Colonic mucosa (tissue), 4 donors: ENCODE data around the gene XRRA1. TPM values are rescaled to one million over a fixed set of nuclear protein-coding genes. Genes with fewer than 3 reads are reported as not detected.
"Not testable (repeated sequence)": the region's sequence is repeated elsewhere in the genome, so short reads cannot be mapped to it uniquely, and the experiment has no call there.

ENCODE experiments used
- DNase-seq: peaks from one replicate; pipeline ENCODE4 v3.0.0-alpha.2; 2020
- H3K27ac ChIP-seq: fragments of 200-600 bp; one replicate; pipeline ENCODE4 v1.8.0; 2021
- H3K27me3 ChIP-seq: fragments of 200-600 bp; one replicate; pipeline ENCODE4 v1.8.0; 2021
- H3K36me3 ChIP-seq: fragments of 200-600 bp; one replicate; pipeline ENCODE4 v1.8.0; 2021
- H3K4me1 ChIP-seq: fragments of 200-600 bp; one replicate; pipeline ENCODE4 v1.8.0; 2021; ENCODE audit warnings: mild to moderate bottlenecking
- H3K4me3 ChIP-seq: fragments of 200-600 bp; one replicate; pipeline ENCODE4 v1.8.0; 2021
- H3K9ac ChIP-seq, 2 donors: one replicate each; pipeline ENCODE4 v1.7.0; 2013; ENCODE audit warnings: control low read depth in 2 of 2, low read depth in 2 of 2, low read length in 2 of 2
- H3K9me3 ChIP-seq: fragments of 200-600 bp; one replicate; pipeline ENCODE4 v1.8.0; 2021
- intact Hi-C: fragments of 100-400 bp; cut with DNase I; formaldehyde crosslinking; loops from one replicate; pipeline ENCODE4 v1.14.1; 2022
- total RNA-seq, 2 donors: library from RNA; stranded (reverse); fragmentation: NEBNext Ultra II Directional in 1 of 2; extraction: Animal tissue kit (Norgen Biotek cat#: 25700) in 1 of 2; gene quantifications; one replicate each; pipeline ENCODE4 v1.2.1, GENCODE V29; 2021
- TF ChIP-seq, protein P1 (sequence below): fragments of 200-600 bp; IDR thresholded peaks from one replicate; pipeline ENCODE4 v1.8.0; 2022; ENCODE audit warnings: antibody characterized with exemption, mild to moderate bottlenecking
- donor health status: healthy.
- donor health status: DM: no; HTN: no; CAD: no.
- donor health status: DM: no; HTN: no; CAD: no.

Gene XRRA1, protein sequence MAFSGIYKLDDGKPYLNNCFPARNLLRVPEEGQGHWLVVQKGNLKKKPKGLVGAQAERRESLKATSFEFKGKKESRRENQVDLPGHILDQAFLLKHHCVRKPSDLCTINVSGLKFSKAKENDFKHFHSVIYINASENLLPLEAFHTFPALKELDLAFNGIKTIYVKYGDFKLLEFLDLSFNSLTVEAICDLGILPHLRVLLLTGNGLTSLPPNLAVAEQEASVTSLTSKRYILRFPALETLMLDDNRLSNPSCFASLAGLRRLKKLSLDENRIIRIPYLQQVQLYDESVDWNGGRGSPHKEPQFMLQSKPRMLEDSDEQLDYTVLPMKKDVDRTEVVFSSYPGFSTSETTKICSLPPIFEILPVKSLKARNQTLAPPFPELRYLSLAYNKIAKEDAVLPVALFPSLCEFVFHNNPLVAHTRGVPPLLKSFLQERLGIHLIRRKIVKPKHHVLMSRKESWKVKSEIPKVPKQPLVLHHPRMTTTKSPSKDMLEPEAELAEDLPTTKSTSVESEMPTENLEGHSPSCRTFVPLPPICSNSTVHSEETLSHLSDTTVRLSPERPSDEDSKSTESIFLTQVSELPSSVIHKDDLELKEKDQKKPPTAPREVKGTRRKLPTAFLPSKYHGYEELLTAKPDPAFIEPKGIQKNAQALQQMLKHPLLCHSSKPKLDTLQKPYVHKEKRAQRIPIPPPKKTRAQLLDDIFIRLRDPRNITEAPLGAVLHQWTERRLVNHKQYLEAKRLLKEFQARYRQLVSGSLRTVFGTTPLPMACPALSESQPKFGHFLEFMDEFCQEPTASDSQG
- 1 to 10 TPM; 5.1 to 6.6 TPM for total RNA-seq

DNA sequence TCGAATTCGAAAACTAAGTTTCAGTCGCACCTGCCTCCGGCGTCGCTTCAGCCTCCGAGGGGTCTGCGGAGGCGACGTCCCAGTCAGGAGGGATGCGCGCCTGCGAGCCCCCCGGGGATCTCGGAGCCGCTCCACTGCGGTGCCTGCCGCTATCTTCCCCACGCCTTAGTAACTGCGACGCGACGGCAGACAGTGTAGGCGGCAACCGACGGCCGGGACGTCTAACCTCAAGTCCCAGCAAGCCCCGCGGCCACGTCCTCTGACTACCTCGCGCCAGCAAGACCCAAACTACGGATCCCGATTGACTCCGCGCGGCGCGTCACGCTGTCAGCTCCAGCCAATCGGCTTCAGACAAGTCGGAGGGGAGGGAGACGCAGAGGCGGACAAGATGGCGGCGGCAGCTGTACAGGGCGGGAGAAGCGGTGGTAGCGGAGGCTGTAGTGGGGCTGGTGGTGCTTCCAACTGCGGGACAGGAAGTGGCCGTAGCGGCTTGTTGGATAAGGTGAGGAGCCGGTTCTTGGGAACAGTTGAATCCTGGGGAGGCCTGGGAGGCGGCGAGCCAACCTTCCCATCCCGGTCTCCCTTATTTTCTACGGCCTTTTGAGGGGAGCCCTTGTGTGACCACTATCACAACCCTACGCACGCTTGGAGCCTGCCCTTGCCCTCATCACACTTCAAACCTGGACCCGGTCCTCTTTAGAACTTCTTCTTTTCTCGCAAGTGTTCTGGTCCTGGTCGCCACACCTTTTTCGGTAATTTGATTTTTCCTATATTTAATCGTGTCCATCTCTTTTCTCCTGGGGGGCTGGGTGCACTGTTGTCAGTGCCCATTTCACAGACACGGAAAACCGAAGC lies at the start of gene XRRA1, which contains the start of gene SPCS2:
XRRA1 (minus strand) TSS at position 194 of the 855 bp plus-strand sequence. CDS start 8,213 bp downstream, outside the sequence.
SPCS2 (plus strand) TSS at position 369 of the 855 bp plus-strand sequence; CDS start at position 389, 20 bp downstream.
- peak within 1 kb of the TSS; percentile 96 to 98 for H3K9ac ChIP-seq
- TF ChIP-seq, protein P1, sequence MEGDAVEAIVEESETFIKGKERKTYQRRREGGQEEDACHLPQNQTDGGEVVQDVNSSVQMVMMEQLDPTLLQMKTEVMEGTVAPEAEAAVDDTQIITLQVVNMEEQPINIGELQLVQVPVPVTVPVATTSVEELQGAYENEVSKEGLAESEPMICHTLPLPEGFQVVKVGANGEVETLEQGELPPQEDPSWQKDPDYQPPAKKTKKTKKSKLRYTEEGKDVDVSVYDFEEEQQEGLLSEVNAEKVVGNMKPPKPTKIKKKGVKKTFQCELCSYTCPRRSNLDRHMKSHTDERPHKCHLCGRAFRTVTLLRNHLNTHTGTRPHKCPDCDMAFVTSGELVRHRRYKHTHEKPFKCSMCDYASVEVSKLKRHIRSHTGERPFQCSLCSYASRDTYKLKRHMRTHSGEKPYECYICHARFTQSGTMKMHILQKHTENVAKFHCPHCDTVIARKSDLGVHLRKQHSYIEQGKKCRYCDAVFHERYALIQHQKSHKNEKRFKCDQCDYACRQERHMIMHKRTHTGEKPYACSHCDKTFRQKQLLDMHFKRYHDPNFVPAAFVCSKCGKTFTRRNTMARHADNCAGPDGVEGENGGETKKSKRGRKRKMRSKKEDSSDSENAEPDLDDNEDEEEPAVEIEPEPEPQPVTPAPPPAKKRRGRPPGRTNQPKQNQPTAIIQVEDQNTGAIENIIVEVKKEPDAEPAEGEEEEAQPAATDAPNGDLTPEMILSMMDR = no peak
- peak; percentile 99 for DNase-seq
- no peaks in the 10 kb centered on the region for H3K9me3 ChIP-seq
- H3K36me3 ChIP-seq = no peaks in the 10 kb centered on the region
- no peaks in the 10 kb centered on the region for H3K4me1 ChIP-seq
- H3K27me3 ChIP-seq = no peaks in the 10 kb centered on the region
- peak within 1 kb of the TSS; percentile 61 for H3K4me3 ChIP-seq
- intact Hi-C loops = no loop called here
- peak within 1 kb of the TSS; percentile 54 for H3K27ac ChIP-seq

DNA sequence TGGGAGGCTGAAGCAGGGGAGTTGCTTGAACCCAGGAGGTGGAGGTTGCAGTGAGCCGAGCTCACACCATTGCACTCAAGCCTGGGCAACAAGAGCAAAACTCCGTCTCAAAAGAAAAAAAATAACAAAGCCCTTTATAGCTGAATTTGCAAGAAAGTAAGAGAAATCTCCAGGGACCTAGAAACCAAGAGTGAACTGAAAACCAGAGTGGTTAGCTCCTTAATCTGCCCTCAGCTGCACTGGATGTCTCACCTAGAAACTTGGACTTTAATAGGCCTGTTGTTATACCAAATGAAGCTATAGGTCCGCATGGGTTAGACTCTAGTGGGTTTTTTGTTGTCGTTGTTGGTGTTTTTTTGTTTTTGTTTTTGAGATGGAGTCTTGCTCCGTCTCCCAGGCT lies 44.0 kb upstream of the XRRA1 start:
- H3K4me3 ChIP-seq = no peak overlapping the region

DNA sequence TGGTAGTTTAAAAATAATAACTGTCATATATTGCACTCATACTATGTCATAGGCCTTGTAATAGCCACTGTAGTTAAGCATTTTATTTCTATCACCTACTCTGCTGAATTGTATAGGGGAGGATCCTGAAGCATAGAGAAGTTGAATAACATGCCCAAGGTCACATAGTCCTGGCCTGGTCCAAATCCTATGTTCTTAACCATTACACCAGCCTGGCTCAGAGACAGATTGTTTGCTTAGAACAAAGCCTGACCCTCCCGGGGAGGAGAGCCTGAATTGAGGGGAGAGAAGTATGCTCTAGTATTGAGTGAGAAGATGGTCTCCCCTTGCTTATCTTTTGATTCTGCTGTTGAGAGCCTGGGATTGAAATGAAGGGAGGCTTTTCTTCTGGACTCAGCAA lies 42.0 kb upstream of the XRRA1 start:
- Histone ChIP-seq H3K27me3 (no peaks in the 10 kb centered on the region), H3K9ac (no peak overlapping the region), H3K4me1 (peaks cover 5% of the 10 kb centered on the region), H3K36me3 (no peaks in the 10 kb centered on the region), H3K9me3 (no peaks in the 10 kb centered on the region), H3K27ac (no peak overlapping the region), H3K4me3 (no peak overlapping the region)
- TF ChIP-seq, protein P1 = no peak
- intact Hi-C loops = no loop called here
- no peak for DNase-seq

More for the DNA sequence above, 44.0 kb upstream of the XRRA1 start:
- H3K27ac ChIP-seq = no peak overlapping the region
- H3K27me3 ChIP-seq = no peaks in the 10 kb centered on the region
- TF ChIP-seq, protein P1 = no peak
- no peak overlapping the region for H3K9ac ChIP-seq
- H3K9me3 ChIP-seq = no peaks in the 10 kb centered on the region
- no peak for DNase-seq
- H3K36me3 ChIP-seq = no peaks in the 10 kb centered on the region
- peaks cover 5% of the 10 kb centered on the region for H3K4me1 ChIP-seq
- intact Hi-C loops = no loop called here

DNA sequence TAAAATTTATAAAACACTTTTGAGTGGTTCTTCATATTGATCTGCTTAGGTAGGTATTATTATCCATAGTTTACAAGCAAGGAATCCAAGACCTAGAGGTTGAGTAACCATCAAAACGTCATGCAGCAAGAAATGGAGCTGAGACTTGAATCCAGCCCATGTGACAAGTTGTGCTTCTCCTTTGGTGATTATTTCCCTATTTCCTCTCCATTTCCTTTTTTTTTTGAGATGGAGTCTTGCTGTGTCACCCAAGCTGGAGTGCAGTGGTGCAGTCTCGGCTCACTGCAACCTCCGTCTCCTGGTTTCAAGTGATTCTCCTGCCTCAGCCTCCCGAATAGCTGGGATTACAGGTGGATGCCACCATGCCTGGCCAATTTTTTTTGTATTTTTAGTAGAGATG lies 41.3 kb upstream of the XRRA1 start:
- DNase-seq, intact Hi-C loops, H3K4me1 ChIP-seq: not testable (repeated sequence)

DNA sequence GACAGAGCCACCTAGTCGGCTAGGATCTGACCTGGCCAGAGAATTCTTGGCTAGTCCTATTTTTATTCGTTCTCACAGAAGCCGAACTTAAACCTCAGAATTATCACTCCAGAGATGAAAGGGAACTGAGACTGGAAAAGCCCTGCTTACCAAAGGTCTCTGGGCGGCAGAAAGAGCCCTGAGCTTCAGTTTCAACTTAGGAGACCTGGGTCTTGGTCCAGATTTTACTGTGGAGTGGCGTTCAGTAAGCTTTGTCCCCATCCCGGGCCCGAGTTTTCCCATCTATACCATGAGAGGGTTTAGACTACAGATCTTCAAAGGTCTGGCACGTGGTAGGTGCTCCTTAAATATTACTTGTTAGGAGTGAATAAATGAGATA lies 40.4 kb upstream of the XRRA1 start:
- peak overlapping the region; percentile 79 to 81 for H3K9ac ChIP-seq
- no peak overlapping the region for H3K27ac ChIP-seq
- H3K27me3 ChIP-seq = no peaks in the 10 kb centered on the region
- intact Hi-C loops = no loop called here
- no peaks in the 10 kb centered on the region for H3K36me3 ChIP-seq
- no peaks in the 10 kb centered on the region for H3K9me3 ChIP-seq
- DNase-seq = peak; percentile 20
- TF ChIP-seq, protein P1 = no peak
- peaks cover 5% of the 10 kb centered on the region for H3K4me1 ChIP-seq
- peak overlapping the region; percentile 81 for H3K4me3 ChIP-seq

More for the DNA sequence above, 41.3 kb upstream of the XRRA1 start:
- not testable (repeated sequence) for H3K27ac ChIP-seq, H3K9ac ChIP-seq, H3K36me3 ChIP-seq, H3K9me3 ChIP-seq, H3K4me3 ChIP-seq, H3K27me3 ChIP-seq
